NCI-H460 (cell line): Measurements from ENCODE around the gene ALDH16A1. TPM values are rescaled to one million over a fixed set of nuclear protein-coding genes. Genes with fewer than 3 reads are reported as not detected.
"Not testable (repeated sequence)": the region's sequence is repeated elsewhere in the genome, so short reads cannot be mapped to it uniquely, and the experiment has no call there.

Experiments
- DNase-seq: peaks from one replicate; pipeline ENCODE4 v3.0.0-alpha.2; 2016; ENCODE audit warnings: low read depth; ENCODE audit errors: extremely low read depth
- total RNA-seq: library from RNA; depleted of rRNA; stranded (reverse); fragments of >200 nt; shearing (Covaris generic); gene quantifications from 2 replicates; pipeline ENCODE4 v1.2.3, GENCODE V29; 2014

The ALDH16A1 gene
- total RNA-seq, 1 experiment from 2014 or later: 32.4 TPM

DNA sequence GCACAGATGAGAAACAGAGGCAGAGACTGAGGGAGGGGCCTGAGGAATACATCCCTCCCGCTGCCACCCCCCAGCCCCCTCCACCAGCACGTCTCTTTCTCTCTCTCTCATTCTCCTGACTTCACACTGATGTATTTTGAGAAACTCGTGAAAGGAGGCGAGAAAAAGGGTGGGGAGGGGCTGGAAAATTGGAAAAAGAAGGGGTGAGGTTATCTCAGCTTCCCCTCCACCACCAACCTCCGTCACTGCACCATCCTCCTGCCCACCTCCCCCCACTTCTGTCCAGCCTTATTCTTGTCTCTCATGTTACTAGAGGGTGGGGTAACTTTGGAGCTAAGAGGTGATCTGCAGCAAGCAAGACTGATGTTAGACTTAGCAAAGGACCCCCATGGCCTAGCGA is 13.2 kb upstream of the ALDH16A1 start:
- no peak for DNase-seq

DNA sequence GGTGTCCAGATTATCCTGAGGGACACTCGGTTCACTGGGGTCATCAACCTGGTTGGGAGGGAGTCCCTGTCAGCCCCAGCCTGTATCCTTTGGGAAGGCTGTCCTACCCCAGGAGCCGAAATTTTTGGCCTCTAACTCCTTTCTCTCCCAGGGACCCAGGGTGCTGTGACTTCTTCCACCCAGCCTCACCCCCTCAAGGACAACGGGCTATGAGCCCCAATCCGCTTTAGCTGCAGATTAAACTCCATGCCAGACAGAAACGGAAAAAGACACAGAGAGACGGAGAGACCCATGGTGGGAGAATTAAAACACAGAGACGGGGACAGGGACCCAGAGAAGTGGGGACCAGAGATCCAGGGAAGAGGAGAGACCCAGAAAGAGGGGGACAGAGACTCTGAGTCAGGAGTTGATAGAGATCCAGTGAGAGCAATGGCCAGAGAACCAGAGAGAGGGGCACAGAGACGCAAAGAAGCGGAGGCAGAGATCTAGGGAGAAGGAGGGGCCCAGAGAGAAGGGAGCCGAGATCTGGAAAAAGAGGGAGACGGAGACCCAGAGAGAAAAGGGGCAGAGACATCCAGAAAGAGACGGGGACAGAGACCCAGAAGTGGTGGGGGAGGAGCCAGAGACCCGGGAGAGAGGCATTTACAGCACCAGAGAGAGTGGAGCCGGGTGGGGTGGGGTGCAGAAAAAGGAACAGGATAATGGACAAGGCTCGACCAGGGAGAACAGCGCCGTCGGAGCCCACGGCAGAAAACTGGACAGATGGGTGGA is 12.4 kb upstream of the ALDH16A1 start:
- DNase-seq: no peak

DNA sequence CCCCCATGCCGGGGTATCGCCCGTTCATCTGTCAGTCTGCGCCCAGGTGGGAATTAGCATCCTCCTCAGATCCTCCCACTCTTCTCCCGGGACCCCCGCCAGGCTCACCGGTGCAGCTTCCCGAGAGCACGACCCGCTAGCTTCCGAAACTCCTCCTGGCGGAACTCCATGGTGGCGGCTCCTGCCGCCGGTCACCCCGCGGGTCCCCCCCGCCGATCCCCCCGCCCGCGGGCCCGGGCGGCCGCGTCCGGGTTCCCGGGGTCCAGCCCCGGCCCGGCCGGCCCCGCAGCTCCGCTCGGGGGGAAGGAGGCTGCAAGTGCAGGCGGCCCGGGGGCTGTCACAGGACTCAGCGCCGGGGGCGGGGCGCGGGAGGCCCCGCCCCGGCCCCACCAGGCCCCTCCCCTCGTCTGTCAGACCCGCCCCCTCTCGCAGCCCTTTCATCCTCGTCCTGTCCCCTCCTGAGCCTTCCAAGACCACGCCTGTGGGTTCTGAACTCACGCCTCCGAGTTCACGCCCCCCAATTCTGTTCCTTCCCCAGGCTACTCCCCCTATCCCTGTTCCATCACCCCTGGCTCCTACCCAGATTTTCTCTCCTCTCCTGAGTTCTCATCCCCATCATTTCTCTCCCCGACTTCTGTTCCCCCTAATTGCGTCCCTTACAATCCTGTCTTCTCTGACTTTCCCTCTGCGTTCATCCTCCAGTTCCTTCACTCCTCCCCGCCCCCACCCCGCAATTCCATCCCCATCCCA is 11.6 kb upstream of the ALDH16A1 start, which contains the start of gene SLC17A7:
Gene SLC17A7, minus strand, starts transcription at position 318 of the 750 bp plus-strand sequence. Its CDS starts 148 bp downstream, at position 170.
- DNase-seq: no peak

DNA sequence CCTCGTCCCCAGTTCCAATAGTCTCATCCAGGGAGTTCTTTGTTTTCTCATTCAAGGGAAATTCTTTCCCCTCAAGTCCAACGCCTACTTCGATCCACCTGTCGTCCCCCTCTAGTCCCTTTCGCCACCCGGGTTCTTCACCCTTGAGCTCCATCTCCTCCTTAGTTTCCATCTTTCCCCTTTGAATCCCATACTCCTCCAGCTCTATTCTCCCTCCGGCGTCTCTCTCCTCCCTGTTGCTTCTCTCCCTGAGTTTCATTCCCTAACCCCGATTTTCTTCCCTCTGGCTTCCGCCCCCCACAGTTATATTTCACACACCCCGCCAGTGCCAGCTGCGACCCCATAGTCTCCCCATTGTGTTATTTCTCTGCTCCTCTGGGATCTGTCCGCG is 11.1 kb upstream of the ALDH16A1 start:
- no peak for DNase-seq

DNA sequence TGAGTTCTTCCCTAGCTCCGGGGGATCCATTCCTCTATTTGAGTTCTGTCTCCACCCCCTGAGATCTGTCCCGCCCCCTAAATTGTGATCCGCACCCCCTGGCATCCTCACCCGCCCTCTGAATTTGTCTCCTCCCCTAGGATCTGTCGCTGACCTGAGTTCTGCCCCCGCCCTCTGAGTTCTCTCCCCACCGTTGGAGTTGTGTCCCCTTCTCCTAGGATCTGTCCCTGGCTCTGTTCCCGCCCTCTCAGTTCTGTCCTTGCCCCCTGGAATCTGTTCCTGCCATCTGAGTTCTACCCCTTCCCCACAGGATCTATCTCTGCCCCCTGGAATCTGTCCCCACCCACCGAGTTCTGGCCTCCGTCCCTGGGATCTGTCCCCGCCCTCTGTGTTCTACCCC is 10.7 kb upstream of the ALDH16A1 start:
- DNase-seq: no peak

DNA sequence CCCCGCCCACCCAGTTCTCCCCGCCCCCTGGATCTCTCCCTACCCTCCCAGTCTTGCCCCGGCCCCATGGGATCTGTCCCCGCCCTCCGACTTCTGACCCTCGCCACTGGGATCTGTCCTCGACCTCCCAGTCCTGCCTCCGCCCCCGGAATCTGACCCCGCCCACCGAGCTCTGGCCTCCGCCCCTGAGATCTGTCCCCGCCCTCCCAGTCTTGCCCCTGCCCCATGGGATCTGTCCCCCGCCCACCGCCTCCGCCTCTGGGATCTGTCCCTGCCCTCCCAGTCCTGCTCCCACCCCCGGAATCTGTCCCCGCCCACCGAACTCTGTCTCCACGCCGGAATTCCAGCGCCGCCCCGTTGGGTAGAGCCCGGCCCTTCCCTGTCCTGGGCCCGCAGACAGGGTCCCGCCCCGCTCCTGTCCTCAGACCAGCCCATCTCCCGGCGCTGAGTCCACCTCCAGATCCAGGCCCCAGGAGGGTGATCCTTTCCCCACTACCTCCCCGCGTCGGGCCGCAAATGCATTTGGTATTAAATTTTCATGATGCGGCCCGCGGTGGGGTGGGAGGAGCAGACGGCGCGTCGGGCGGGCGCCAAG is 10.2 kb upstream of the ALDH16A1 start:
- DNase-seq: peak; percentile 85

DNA sequence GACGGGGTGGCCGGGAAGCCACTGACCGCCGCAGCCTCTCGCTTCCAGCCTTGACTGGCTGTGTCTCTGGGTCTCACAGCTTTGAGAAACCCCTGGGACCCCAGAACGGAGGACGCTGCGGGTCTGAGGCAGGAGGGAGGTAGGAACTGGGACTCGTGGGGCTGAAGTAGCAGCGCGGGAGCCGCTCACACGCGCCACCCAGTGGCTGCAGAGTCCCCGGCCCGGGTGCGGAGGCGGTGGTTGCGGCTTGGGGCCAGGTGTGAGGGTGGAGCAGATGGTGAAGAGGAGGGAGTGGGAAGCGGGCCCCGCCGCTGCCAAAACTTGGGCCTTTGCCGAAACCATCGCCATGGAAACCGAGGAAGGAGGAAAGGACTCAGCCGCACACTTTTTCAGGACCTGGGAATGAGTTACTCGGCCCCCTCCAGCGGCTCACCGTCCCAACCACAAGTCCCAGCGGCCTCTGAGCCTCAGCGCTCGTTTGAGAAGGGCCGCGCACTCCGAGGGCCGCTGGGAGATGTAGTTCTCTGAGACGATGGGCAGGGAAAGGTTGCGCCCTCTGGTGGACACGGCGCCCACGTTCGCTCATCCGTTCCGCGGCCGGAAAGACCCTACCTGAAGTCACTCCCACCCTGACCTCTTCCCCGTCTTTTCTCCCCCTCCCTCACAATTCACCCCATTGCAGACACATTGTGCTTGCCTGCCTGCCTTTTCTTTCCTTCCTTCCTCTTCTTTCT is 9.5 kb upstream of the ALDH16A1 start:
- DNase-seq: peak; percentile 88

DNA sequence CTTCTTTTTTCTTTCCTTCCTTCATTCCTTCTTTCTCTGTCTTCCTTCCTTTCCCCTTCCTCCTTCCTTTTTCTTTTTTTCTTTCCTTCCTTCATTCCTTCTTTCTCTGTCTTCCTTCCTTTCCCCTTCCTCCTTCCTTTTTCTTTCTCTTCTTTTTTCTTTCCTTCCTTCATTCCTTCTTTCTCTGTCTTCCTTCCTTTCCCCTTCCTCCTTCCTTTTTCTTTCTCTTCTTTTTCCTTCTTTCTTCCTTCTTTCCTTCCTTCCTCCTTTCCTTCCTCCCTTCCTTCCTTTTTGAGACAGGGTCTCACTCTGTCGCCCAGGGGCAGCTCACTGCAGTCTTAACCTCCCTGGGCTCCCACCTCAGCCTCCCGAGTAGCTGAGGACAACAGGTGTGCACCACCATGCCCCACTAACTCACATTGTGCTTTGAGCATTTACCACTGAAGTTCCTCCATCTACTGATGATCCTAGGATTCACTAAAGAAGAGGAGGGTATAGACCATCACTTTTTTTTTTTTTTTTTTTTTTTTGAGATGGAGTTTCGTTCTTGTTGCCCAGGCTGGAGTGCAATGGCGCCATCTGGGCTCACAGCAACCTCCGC is 8.8 kb upstream of the ALDH16A1 start:
- DNase-seq: not testable (repeated sequence)

DNA sequence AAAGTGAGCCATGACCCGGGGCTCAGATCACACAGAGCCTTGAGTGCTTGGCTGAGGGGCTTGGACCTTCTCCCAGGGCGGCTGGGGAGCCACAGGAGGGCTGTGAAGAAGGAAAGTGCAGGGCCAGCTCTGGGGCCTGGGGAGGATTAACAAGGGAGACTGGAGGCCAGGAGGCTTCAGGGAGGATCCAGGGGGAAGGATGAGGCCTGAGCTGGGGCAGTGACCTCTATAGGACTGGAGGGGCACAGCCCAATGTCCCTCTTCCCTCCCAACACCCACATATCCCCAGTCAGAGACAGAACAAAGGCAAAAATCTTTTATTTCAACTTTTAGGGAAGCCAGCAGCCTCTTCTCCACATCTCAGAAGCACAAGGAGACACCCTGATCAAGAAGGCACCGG is 7.0 kb upstream of the ALDH16A1 start:
- no peak for DNase-seq

DNA sequence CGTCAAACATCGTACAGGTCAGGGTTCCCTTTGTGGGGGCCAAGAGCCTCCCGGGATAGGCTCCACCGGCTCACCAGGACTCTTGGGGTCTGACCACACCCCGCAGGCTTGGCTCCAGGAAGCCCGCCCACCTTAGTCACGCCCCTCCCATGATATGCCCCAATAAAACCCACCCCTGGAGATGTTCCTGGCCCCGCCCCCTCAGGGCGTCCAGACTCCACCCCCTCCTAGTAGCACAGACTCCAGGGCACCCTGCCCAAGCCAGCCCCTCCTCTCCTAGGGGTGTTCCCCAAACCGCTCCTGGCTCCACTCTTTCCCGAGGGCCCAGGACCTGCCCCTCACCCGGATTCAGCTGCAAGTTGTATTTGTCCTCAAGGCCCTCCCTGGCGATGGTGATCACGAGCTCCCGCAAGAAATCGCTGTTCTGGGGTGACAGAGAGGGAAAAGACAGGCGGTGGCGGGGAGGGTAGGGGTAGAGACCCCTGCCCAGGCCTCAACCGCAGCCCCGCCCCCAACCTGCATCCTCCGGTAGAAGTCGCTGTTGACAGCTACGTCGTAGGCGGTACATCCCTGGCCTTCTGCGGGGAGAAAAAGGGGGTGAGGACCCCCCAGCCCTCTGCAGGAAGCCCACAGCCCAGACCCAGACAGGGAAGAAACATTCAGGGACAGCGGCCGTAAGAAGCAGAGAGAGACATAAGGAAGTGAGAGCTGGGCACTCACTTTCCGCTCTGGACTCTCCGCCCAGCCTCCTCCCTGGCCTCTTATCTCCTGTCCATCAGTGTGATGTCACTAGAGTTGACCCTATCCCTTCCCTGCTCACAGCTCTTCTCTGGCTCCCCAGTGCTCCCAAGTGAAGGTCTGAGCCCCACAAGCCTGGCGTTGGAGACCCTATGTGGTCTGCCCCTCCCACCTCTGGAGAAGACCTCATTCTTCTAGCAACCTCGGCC is 5.3 kb upstream of the ALDH16A1 start:
- DNase-seq: no peak

DNA sequence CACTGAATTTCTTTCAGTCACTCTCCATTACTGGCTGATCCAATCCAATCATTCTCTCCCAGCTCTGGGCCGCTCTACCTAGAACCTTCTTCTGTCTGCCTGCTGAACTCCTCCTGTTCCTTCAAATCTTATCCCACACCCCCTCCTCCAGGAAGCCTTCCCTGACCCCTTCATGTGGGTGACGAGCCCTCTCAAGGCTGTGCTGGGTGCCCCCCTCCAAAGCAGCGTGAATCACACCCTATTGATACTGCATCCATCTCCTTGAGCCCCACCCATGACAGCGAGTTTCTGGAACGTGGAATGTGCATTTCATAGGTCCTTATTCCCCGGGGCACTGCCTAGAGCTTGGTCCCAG is 4.6 kb upstream of the ALDH16A1 start:
- no peak for DNase-seq

DNA sequence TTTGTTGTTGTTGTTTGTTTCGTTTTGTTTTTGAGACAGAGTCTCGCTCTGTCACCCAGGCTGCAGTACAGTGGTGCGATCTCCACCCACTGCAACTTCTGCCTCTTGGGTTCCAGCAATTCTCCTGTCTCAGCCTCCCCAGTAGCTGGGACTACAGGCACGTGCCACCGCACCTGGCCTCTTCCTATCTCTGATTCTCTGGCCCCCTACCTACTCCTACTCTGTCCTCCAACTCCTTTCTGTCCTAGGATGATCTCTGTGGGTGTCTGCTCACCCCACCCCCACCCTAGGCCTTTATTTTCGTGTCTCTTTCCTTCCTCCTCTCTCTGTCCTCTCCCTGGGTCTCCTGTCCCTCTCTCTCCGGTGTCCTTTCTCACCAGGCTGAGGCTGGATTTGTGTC is 2.6 kb upstream of the ALDH16A1 start:
- no peak for DNase-seq

DNA sequence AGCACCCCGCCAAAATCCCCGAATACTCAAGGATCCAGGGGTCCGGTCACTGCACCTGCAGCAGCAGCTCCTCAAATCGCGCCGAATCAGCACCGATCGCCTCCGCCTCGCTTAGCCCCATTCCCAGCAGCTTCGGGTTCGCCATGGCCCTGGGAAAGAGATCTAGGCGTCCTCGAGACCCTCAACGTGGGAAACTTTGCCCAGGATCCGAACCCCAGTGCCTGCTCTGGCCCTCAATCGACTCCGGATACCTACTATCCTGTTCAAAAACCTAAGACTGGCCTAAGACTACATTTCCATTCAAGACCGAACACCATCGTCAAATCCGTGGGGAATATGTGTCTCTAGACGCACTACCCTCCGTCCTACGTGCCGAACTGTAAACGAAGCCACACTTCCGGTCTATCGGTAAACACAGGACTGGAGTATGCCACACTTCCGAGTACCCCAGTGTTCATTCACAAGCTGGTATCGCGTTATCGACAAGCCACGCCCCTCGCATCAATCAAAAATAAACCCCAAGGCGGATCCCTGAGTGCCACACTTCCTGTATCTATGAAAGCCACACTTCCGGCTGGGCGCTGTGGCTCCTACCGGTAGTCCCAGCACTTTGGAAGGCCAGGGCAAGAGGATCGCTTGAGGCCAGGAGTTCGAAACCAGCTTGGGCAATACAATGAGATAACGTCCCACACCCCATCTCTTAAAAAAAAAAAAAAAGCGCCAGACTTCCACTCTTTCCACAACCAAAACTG is 1.4 kb upstream of the ALDH16A1 start, which contains the start of gene PIH1D1:
Gene PIH1D1, minus strand, starts transcription at position 385 of the 752 bp plus-strand sequence. Its CDS starts 240 bp downstream, at position 145.
- DNase-seq: peak; percentile 98

DNA sequence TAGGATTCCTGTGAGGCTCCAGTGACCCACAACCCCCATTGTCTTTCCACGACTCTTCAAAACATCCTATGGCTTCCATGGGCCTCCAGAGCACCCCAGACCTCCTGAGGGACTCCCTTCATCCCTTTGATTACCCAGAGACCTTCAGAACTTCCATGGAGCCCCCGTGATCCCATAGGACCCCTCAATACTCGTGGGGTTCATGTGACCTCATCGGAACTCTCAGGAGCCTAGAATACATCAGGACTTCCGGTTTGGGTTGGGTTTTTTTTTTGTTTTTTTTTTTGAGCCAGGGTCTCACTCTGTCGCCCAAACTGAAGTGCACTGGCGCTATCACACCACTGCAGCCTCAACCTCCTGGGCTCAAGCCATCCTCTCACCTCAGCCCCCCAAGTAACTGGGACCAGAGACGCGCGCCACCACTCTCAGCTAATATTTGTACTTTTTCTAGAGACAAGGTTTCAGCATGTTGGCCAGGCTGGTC is 774 bp downstream of the ALDH16A1 start:
- no peak for DNase-seq

DNA sequence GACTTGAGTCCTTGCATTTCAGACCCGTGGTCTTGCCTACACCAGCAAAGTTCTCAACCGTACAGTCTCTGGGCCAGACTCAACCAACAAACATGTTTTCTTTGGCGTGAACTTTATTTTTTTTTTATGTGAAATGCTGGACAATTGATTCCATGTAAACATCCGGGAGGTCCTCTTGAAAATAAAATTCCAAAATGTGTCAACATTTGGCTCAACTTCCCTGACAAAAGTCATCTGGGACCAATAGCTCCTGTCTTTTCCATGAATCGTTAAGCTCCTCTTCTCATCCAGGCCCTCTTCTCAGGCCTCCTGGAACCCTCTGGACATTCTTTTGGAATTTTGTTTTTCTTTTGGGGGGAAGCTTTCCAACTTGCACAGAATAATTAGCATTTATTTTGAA is 2.7 kb downstream of the ALDH16A1 start:
- DNase-seq: no peak

DNA sequence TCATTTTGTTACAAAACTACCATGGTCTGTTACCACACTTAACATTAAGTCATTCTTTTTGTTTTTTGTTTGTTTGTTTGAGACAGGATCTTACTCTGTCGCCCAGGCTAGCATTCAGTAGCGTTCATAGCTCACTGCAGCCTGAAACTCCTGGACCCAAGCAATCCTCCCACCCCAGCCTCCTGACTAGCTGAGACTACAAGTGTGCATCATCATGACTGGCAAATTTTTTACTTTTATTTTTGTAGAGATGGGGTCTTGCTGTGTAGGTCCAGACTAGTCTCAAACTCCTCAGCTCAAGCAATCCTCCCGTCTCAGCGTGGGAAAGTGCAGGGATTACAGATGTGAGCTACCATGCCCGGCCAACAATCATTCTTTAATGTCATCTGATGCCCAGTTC is 3.3 kb downstream of the ALDH16A1 start:
- DNase-seq: no peak

DNA sequence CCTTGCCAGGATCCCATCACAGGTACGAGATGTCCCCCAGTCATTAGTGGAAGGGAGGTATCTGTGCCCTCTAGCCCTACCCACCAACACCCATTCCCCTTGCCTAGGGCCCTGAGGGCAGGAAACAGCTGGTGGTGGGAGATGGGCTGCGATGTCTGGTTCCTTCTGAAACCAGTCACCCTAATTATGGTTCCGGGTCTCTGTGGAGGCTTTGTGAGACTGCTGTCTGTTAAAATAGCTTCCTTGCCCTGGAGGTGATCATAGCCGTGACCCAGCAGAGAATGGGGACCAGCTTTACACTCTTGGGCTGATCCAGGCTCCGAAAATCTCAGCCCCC is 5.5 kb downstream of the ALDH16A1 start:
- no peak for DNase-seq

DNA sequence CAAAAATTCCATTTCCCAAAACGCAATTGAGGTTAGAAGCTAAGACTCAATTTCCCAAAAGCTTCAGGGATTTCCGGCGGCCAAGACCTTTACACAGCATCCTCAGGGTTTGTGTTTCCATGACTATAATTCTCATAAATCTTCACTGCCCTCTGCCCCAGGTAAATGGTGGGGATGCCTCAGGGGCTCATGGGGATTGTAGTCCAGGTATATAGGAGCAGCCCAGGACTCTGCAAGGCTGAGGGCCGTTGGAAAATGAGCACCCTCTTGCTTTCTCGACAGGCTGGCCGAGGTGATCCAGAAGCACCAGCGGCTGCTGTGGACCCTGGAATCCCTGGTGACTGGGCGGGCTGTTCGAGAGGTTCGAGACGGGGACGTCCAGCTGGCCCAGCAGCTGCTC is 6.4 kb downstream of the ALDH16A1 start:
- no peak for DNase-seq

DNA sequence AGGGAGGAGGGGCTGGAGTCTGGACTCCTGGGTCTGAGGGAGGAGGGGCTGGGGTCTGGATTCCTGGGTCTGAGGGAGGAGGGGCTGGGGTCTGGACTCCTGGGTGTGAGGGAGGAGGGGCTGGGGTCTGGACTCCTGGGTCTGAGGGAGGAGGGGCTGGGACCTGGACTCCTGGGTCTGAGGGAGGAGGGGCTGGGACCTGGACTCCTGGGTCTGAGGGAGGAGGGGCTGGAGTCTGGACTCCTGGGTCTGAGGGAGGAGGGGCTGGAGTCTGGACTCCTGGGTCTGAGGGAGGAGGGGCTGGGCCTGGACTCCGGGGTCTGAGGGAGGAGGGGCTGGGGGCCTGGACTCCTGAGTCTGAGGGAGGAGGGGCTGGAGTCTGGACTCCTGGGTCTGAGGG is 8.1 kb downstream of the ALDH16A1 start:
- not testable (repeated sequence) for DNase-seq
